Endothelial cell of umbilical vein (primary cell): ENCODE measurements around the gene PPP1R3E. TPM values are rescaled to one million over a fixed set of nuclear protein-coding genes. Genes with fewer than 3 reads are reported as not detected.

Experiments used
- BruUV-seq: library from RNA; stranded (reverse); fragments of 400-500 nt; replicated peaks from 2 replicates; lab custom pipeline; 2021; lab: Mats Ljungman, UMichigan
- CTCF ChIA-PET: fragments of 300-600, 350-600 bp; sonication (Branson Sonifier 250); formaldehyde crosslinking; loops from one replicate; lab custom pipeline; 2021; ENCODE audit warnings: antibody characterized with exemption, inconsistent platforms; lab: Charles Lee
- POLR2A ChIA-PET: fragments of 300-600, 350-600 bp; sonication (Branson Sonifier 250); formaldehyde crosslinking; loops from one replicate; lab custom pipeline; 2021; ENCODE audit warnings: antibody characterized with exemption, inconsistent platforms; lab: Charles Lee
- DNase-seq: peaks from one replicate; pipeline ENCODE4 v3.0.0-alpha.2; 2011; ENCODE audit warnings: low read depth, low spot score
- FAIRE-seq: peaks from 2 replicates; lab custom pipeline; 2011; peaks lifted over from hg19 to GRCh38; lab: Jason Lieb, UNC
- H2AFZ ChIP-seq: 2 replicates; pipeline ENCODE4 v1.6.0; 2012; ENCODE audit warnings: low read depth, low read length, control low read depth, inconsistent platforms
- H3K27ac ChIP-seq: 2 replicates; pipeline ENCODE4 v1.5.1; 2011; ENCODE audit warnings: low read depth, mild to moderate bottlenecking, control low read depth, low read length, moderate library complexity; ENCODE audit not compliant: insufficient read depth
- H3K27me3 ChIP-seq, 2 experiments: 2 replicates each; pipeline versions ENCODE4 v1.6.0 to v1.6.1; 2011; ENCODE audit warnings: low read length in 2 of 2, mixed read lengths in 1 of 2; ENCODE audit not compliant: control insufficient read depth in 2 of 2, insufficient read depth in 2 of 2
- H3K36me3 ChIP-seq, 2 experiments: 2 replicates in 1 of 2; 3 replicates in 1 of 2; pipeline ENCODE4 v1.5.1; 2011; ENCODE audit warnings: low read length in 2 of 2, mild to moderate bottlenecking in 1 of 2, moderate library complexity in 1 of 2; ENCODE audit not compliant: control insufficient read depth in 2 of 2, insufficient read depth in 2 of 2; ENCODE audit errors: extremely low read depth in 1 of 2
- H3K4me1 ChIP-seq: 3 replicates; pipeline ENCODE4 v1.5.1; 2011; ENCODE audit warnings: mild to moderate bottlenecking, low read length; ENCODE audit not compliant: control insufficient read depth, insufficient read depth; ENCODE audit errors: extremely low read depth
- H3K4me2 ChIP-seq: 2 replicates; pipeline ENCODE4 v1.6.1; 2011; ENCODE audit warnings: low read length, control low read depth, mixed read lengths; ENCODE audit not compliant: insufficient read depth
- H3K4me3 ChIP-seq, 3 experiments: fragments of 200-600 bp in 1 of 3; sonication (generic), shearing (Covaris generic) in 1 of 3; replicated peaks in 1 of 3; 2 replicates each; pipeline ENCODE4 v1.5.1; 2011 to 2016; ENCODE audit warnings: control low read depth in 3 of 3, low read length in 3 of 3, mild to moderate bottlenecking in 2 of 3, inconsistent platforms in 1 of 3, low read depth in 1 of 3, moderate library complexity in 1 of 3; ENCODE audit not compliant: insufficient read depth in 1 of 3
- H3K79me2 ChIP-seq: 2 replicates; pipeline ENCODE4 v1.6.0; 2012; ENCODE audit warnings: low read length, inconsistent platforms; ENCODE audit not compliant: control insufficient read depth, insufficient read depth
- H3K9ac ChIP-seq: replicated peaks from 2 replicates; pipeline ENCODE3; 2011; ENCODE audit warnings: low read length, control low read depth; ENCODE audit not compliant: insufficient read depth; ENCODE audit errors: extremely low read depth
- H3K9me1 ChIP-seq: replicated peaks from 3 replicates; pipeline ENCODE4 v1.6.0; 2011; ENCODE audit warnings: mild to moderate bottlenecking, low read length; ENCODE audit not compliant: control insufficient read depth, insufficient read depth; ENCODE audit errors: extremely low read depth
- H3K9me3 ChIP-seq: replicated peaks from 2 replicates; pipeline ENCODE4 v1.5.1; 2012; ENCODE audit warnings: low read length, inconsistent platforms; ENCODE audit not compliant: control insufficient read depth, insufficient read depth
- H4K20me1 ChIP-seq: replicated peaks from 2 replicates; pipeline ENCODE3; 2011; ENCODE audit warnings: mild to moderate bottlenecking, low read length; ENCODE audit not compliant: control insufficient read depth, insufficient read depth; ENCODE audit errors: extremely low read depth
- CTCF ChIP-seq, 2 donors: IDR thresholded peaks; 1 replicate in 1 of 2; 2 replicates in 1 of 2; pipeline ENCODE4 v1.5.1; 2011; ENCODE audit warnings: low read length in 2 of 2, mild to moderate bottlenecking in 2 of 2, moderate library complexity in 2 of 2, control low read depth in 1 of 2, inconsistent platforms in 1 of 2, low read depth in 1 of 2; ENCODE audit not compliant: insufficient read depth in 1 of 2; ENCODE audit errors: extremely low read depth in 1 of 2
- EZH2 ChIP-seq: IDR thresholded peaks from 2 replicates; pipeline ENCODE4 v1.6.1; 2012; ENCODE audit warnings: borderline replicate concordance, low read depth, mild to moderate bottlenecking, moderate library complexity, low read length, inconsistent platforms; ENCODE audit not compliant: severe bottlenecking
- FOS ChIP-seq: IDR thresholded peaks from 2 replicates; pipeline ENCODE4 v1.6.1; 2011; ENCODE audit warnings: mild to moderate bottlenecking, low read length, moderate library complexity, borderline replicate concordance; ENCODE audit not compliant: insufficient read depth
- GATA2 ChIP-seq: IDR thresholded peaks from 2 replicates; pipeline ENCODE4 v1.7.0; 2011; ENCODE audit warnings: low read depth, mild to moderate bottlenecking, moderate library complexity, mixed read lengths, low read length; ENCODE audit not compliant: insufficient read length, insufficient read depth
- JUN ChIP-seq: IDR thresholded peaks from 2 replicates; pipeline ENCODE4 v1.6.1; 2011; ENCODE audit warnings: borderline replicate concordance, low read depth; ENCODE audit not compliant: insufficient read length, insufficient read depth
- MAX ChIP-seq: IDR thresholded peaks from 2 replicates; pipeline ENCODE4 v1.6.1; 2011; ENCODE audit not compliant: insufficient read depth, insufficient read length
- MYC ChIP-seq: IDR thresholded peaks from one replicate; pipeline ENCODE4 v1.6.1; 2011; ENCODE audit warnings: mild to moderate bottlenecking, low read depth, low read length
- POLR2A ChIP-seq: IDR thresholded peaks from 2 replicates; pipeline ENCODE4 v1.6.1; 2012; ENCODE audit warnings: low read depth, mild to moderate bottlenecking, control low read depth, low read length
- POLR2AphosphoS5 ChIP-seq: IDR thresholded peaks from 2 replicates; pipeline ENCODE4 v1.6.1; 2012; ENCODE audit warnings: low read depth, mild to moderate bottlenecking, control low read depth, low read length, moderate library complexity; ENCODE audit not compliant: insufficient read depth
- dilution Hi-C: fragments of 300-500 bp; cut with MboI; formaldehyde crosslinking; loops from one replicate; pipeline ENCODE4 v1.15.0; 2019; ENCODE audit warnings: low sequenced_read_pairs; ENCODE audit not compliant: extremely low pct_ligation_motif_present
- intact Hi-C: fragments of 100-400 bp; cut with micrococcal nuclease; formaldehyde crosslinking; loops from one replicate; pipeline ENCODE4 v1.10.0; 2022
- polyA plus RNA-seq, 4 experiments: library from polyadenylated mRNA; depleted of rRNA in 3 of 4; stranded (reverse) in 3 of 4; unstranded in 1 of 4; fragments of >200 nt; gene quantifications; 2 replicates each; pipeline versions ENCODE4 v1.2.1 to v1.2.3, GENCODE V29; 2011 to 2012; ENCODE audit warnings: missing spikeins in 1 of 4
- total RNA-seq: library from RNA; stranded (reverse); gene quantifications from 2 replicates; pipeline ENCODE4 v1.2.3, GENCODE V29; 2021

Gene PPP1R3E
- total and polyA plus RNA-seq, 2 donors (not counting 3 experiments of a cell fraction or from before 2014, with no cell fraction given), result 4.3 to 7.4 TPM

GRCh38 chr14:23252420-23253333, 50.0 kb downstream of the PPP1R3E start:
- H4K20me1 ChIP-seq, result no peaks in the 10 kb centered on the region
- H3K36me3 ChIP-seq, result no peaks in the 10 kb centered on the region
- no TSS peak for BruUV-seq
- H3K4me1 ChIP-seq, result no peaks in the 10 kb centered on the region
- dilution Hi-C loops, result no loop called here
- intact Hi-C loops, result no loop called here
- CTCF ChIA-PET, result no interaction called here
- H3K9me1 ChIP-seq, result no peaks in the 10 kb centered on the region
- no peak for FAIRE-seq
- H3K4me2 ChIP-seq, result no peak overlapping the region
- H2AFZ ChIP-seq, result no peak overlapping the region
- H3K79me2 ChIP-seq, result no peaks in the 10 kb centered on the region
- DNase-seq, result no peak
- POLR2A ChIA-PET, result no interaction called here
- H3K27ac ChIP-seq, result no peak overlapping the region
- TF ChIP-seq CTCF (IDR thresholded peaks at IDR 0.05; ENCODE audit: extremely low read depth in 1 of 2, insufficient read depth in 1 of 2, low read depth in 1 of 2, low read length in 2 of 2) (no peak), MAX (no peak), POLR2AphosphoS5 (no peak), EZH2 (no peak), POLR2A (no peak), FOS (no peak), GATA2 (no peak), JUN (no peak), MYC (no peak)
- H3K4me3 ChIP-seq, result no peak overlapping the region
- H3K27me3 ChIP-seq, result peaks cover 7 to 9% of the 10 kb centered on the region in 2 experiments
- no peak overlapping the region for H3K9ac ChIP-seq
- no peaks in the 10 kb centered on the region for H3K9me3 ChIP-seq
